Stimulated activated effector memory CD8-positive, alpha-beta T cell treated with anti-CD3 and anti-CD28 coated beads, Interleukin-12 subunit alpha, Interleukin-12 subunit beta, amount 100 ng/mL, for 72 hours (primary cell): Measurements from ENCODE around the gene SH3RF3.

Experiments
- ATAC-seq: fragments of 150-1000 bp; cut with Tn5 transposase; 2 replicates; pipeline ENCODE4 v1.10.0; 2021
- DNase-seq, 2 donors: peaks; one replicate each; pipeline ENCODE4 v3.0.0; 2021 to 2022; ENCODE audit warnings: low spot score in 2 of 2
- H3K27ac Mint-ChIP-seq: one replicate; pipeline ENCODE4 v1.8.0; 2022; ENCODE audit warnings: mild to moderate bottlenecking, mixed read lengths
- H3K36me3 Mint-ChIP-seq: one replicate; pipeline ENCODE4 v1.8.0; 2022; ENCODE audit warnings: mild to moderate bottlenecking, mixed read lengths
- H3K4me1 Mint-ChIP-seq: one replicate; pipeline ENCODE4 v1.8.0; 2022; ENCODE audit warnings: mixed read lengths
- H3K4me3 Mint-ChIP-seq: one replicate; pipeline ENCODE4 v1.8.0; 2022; ENCODE audit warnings: mild to moderate bottlenecking, mixed read lengths
- H3K9me3 Mint-ChIP-seq: one replicate; pipeline ENCODE4 v1.8.0; 2022; ENCODE audit warnings: mixed read lengths

The SH3RF3 gene

DNA sequence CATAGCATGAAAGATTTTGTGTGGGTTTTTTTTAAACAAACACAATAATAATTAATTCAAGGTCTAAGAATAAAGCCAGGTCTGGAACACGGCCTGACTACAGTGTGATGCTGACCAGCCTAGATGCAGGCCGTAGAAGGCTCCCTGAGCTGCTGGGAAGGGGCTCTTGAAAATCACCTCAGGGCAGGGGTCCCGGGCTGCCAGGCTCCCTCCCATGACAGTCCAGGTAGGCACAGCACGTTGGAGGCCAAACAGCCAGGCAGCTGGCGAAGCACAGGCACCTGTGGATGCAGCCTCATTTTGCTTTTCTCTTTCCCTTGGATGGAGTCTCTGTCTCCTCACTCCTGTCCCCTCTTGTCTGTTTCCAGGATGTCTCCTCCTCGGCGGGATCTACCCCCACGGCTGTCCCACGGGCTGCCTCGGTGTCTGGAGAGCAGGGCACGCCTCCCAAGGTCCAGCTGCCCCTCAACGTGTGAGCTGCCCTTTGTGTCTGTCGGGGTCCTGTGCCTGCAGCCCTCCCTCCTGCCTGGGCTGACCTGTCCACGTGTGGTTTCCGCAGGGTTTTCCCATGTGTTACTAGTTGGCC is 290.3 kb downstream of the SH3RF3 start:
- H3K27ac Mint-ChIP-seq, result no peak overlapping the region
- DNase-seq, result no peak
- H3K36me3 Mint-ChIP-seq, result no peaks in the 10 kb centered on the region
- H3K4me3 Mint-ChIP-seq, result no peak overlapping the region
- H3K9me3 Mint-ChIP-seq, result no peaks in the 10 kb centered on the region
- no peak for ATAC-seq
- no peaks in the 10 kb centered on the region for H3K4me1 Mint-ChIP-seq

GRCh38 chr2:109419960-109420370 is 291.0 kb downstream of the SH3RF3 start:
- no peaks in the 10 kb centered on the region for H3K9me3 Mint-ChIP-seq
- H3K4me3 Mint-ChIP-seq, result no peak overlapping the region
- no peaks in the 10 kb centered on the region for H3K36me3 Mint-ChIP-seq
- no peak for DNase-seq
- H3K27ac Mint-ChIP-seq, result no peak overlapping the region
- no peak for ATAC-seq
- no peaks in the 10 kb centered on the region for H3K4me1 Mint-ChIP-seq

GRCh38 chr2:109421101-109421500 is 292.1 kb downstream of the SH3RF3 start:
- Mint-ChIP-seq H3K4me1 (no peaks in the 10 kb centered on the region), H3K4me3 (no peak overlapping the region), H3K36me3 (no peaks in the 10 kb centered on the region), H3K9me3 (no peaks in the 10 kb centered on the region), H3K27ac (no peak overlapping the region)
- DNase-seq, result no peak
- ATAC-seq, result no peak

DNA sequence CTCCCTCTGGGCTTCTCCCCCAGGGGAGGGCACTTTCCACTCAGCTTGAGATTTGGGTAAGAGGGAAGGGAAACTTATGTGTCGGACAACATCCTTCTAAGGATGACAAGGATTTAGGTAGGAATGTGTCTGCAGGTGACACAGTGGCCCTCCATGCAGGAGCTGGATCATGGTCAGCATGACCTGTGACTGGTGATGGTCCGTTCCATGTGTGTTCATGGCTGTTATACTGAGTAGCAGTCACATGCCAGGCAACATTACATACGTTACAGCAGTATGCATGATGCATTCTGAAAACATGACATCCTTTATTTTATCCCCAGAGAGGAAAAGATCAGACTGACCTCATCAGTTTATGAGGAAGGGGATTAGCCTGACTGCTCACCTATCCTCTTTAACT is 292.6 kb downstream of the SH3RF3 start:
- no peaks in the 10 kb centered on the region for H3K36me3 Mint-ChIP-seq
- H3K9me3 Mint-ChIP-seq, result no peaks in the 10 kb centered on the region
- no peak overlapping the region for H3K27ac Mint-ChIP-seq
- H3K4me1 Mint-ChIP-seq, result no peaks in the 10 kb centered on the region
- ATAC-seq (no peak), DNase-seq (no peak)
- no peak overlapping the region for H3K4me3 Mint-ChIP-seq

GRCh38 chr2:109422071-109422757 is 293.2 kb downstream of the SH3RF3 start:
- ATAC-seq, result no peak
- H3K27ac Mint-ChIP-seq, result no peak overlapping the region
- H3K9me3 Mint-ChIP-seq, result no peaks in the 10 kb centered on the region
- no peaks in the 10 kb centered on the region for H3K36me3 Mint-ChIP-seq
- no peak for DNase-seq
- H3K4me3 Mint-ChIP-seq, result no peak overlapping the region
- no peaks in the 10 kb centered on the region for H3K4me1 Mint-ChIP-seq

DNA sequence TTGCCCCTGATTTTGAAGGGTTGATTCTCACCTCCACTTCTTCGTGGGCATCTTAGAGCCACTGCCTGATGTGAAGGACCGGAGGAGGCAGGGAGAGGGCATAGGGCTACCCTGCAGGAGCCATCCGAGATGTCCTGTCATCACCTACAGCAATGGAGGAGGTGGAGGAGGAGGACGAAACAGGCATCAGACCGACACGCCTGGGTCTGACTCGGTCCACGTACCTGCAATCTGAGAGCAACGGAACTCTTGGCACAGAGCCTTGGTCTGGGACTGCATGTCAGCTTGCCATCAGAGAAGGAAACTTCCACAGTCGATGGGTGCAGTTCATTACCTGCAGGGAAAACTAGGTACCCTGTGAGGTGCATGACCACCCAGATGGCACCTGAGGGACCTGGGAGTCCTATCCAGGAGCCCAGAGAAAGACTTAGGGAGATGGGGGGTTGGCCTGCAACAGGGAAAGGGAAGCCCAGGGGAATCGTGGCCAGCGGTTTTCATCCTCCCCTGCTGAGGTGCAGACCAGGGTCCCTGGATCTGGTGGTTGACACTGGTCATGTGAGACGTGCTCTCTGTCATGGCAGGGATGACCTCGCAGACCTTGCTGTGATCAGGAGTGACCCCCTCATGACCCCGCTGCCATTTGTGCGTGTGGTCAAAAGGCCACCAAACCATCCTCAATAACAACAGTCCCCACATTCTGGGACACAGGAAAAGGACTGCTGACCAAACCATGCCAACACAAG is 293.9 kb downstream of the SH3RF3 start:
- Mint-ChIP-seq H3K4me3 (no peak overlapping the region), H3K4me1 (no peaks in the 10 kb centered on the region), H3K9me3 (no peaks in the 10 kb centered on the region), H3K36me3 (no peaks in the 10 kb centered on the region), H3K27ac (no peak overlapping the region)
- ATAC-seq (no peak), DNase-seq (no peak)

GRCh38 chr2:109423556-109424359 is 294.8 kb downstream of the SH3RF3 start:
- Mint-ChIP-seq H3K4me3 (no peak overlapping the region), H3K36me3 (no peaks in the 10 kb centered on the region), H3K4me1 (no peaks in the 10 kb centered on the region), H3K9me3 (no peaks in the 10 kb centered on the region), H3K27ac (no peak overlapping the region)
- ATAC-seq (peak; percentile 22), DNase-seq (no peak)

GRCh38 chr2:109425411-109425810 is 296.4 kb downstream of the SH3RF3 start:
- Mint-ChIP-seq H3K4me3 (no peak overlapping the region), H3K9me3 (no peaks in the 10 kb centered on the region), H3K27ac (no peak overlapping the region), H3K4me1 (no peaks in the 10 kb centered on the region), H3K36me3 (no peaks in the 10 kb centered on the region)
- DNase-seq (no peak), ATAC-seq (no peak)

DNA sequence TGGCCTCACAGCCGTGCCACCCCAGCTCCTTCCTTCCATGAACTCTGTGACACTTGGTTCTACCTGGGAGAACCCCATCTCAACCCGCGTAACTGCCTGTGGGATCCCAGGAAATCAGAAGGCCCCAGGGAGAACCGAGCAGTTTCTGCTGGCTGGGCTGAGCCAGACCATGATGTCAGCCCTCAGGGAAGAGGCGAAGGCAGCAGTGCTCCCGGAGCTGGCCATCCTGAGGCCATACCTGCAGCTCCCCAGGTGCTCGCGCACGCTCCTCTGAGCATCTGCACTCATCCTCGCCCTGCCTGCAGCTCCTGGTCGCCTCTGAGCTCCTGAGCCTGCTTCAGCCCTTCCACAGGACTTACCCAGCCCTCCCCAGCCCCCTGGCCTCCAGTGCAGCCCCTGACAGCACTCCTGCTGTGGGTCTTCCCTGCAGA is 298.7 kb downstream of the SH3RF3 start:
- Mint-ChIP-seq H3K4me1 (no peaks in the 10 kb centered on the region), H3K4me3 (no peak overlapping the region), H3K9me3 (no peaks in the 10 kb centered on the region), H3K36me3 (no peaks in the 10 kb centered on the region), H3K27ac (no peak overlapping the region)
- ATAC-seq, result no peak
- no peak for DNase-seq

DNA sequence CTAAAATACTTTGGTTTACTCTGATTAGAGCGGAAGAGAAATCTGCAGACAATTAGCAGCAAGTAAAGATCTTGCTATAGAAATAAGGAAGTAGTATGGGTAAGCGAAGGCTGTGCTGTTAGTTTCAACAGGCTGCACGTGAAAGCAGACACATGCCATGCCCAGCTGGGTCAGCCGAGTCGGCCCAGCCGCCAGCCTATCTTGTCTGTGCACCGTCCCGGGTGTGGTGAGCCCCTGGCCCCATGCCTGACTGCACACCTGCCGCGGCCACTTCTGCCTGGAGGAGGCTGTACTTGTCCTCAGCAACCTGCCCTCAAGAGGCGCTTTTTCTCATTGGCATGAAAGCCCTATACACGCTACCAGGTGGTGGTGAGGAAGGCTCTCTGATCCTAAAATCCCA is 299.3 kb downstream of the SH3RF3 start:
- ATAC-seq, result no peak
- Mint-ChIP-seq H3K27ac (no peak overlapping the region), H3K36me3 (no peaks in the 10 kb centered on the region), H3K4me3 (no peak overlapping the region), H3K9me3 (no peaks in the 10 kb centered on the region), H3K4me1 (no peaks in the 10 kb centered on the region)
- DNase-seq, result no peak

GRCh38 chr2:109428841-109429566 is 300.0 kb downstream of the SH3RF3 start:
- H3K36me3 Mint-ChIP-seq, result no peaks in the 10 kb centered on the region
- no peaks in the 10 kb centered on the region for H3K4me1 Mint-ChIP-seq
- no peaks in the 10 kb centered on the region for H3K9me3 Mint-ChIP-seq
- H3K27ac Mint-ChIP-seq, result no peak overlapping the region
- no peak overlapping the region for H3K4me3 Mint-ChIP-seq
- no peak for ATAC-seq
- DNase-seq, result no peak

GRCh38 chr2:109429567-109430328 is 300.7 kb downstream of the SH3RF3 start:
- Mint-ChIP-seq H3K4me1 (no peaks in the 10 kb centered on the region), H3K27ac (no peak overlapping the region), H3K4me3 (no peak overlapping the region), H3K36me3 (no peaks in the 10 kb centered on the region), H3K9me3 (no peaks in the 10 kb centered on the region)
- DNase-seq (no peak), ATAC-seq (no peak)

DNA sequence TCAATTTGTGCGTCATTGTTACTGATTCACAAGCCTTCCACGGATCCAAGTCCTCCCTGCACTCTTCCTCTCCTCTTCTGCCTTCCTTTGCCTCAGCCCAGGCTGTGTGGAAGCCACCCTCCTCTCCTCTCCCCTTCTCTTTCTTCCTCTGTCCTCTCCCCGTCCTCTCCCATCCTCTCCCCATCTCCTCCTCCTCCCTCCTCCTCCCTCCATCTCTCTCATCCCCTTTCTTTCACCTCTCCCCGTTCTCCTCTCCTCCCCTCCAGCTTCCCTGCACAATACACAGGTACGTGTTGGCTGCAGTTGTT is 301.3 kb downstream of the SH3RF3 start:
- DNase-seq (no peak), ATAC-seq (no peak)
- H3K4me1 Mint-ChIP-seq, result no peaks in the 10 kb centered on the region
- H3K9me3 Mint-ChIP-seq, result no peaks in the 10 kb centered on the region
- no peak overlapping the region for H3K27ac Mint-ChIP-seq
- H3K4me3 Mint-ChIP-seq, result no peak overlapping the region
- no peaks in the 10 kb centered on the region for H3K36me3 Mint-ChIP-seq

- Mint-ChIP-seq H3K4me3 (no peak overlapping the region), H3K36me3 (no peaks in the 10 kb centered on the region), H3K27ac (no peak overlapping the region), H3K4me1 (no peaks in the 10 kb centered on the region), H3K9me3 (no peaks in the 10 kb centered on the region)
- no peak for ATAC-seq
- DNase-seq, result no peak
These were observed 303.4 kb downstream of the SH3RF3 start for GRCh38 chr2:109432421-109432820.
